Hippocampal formation (tissue), 2 donors: ENCODE measurements around the gene SV2A.
A peak's percentile ranks its signal among the peaks of the same experiment; 100 is the strongest.
"Not testable (repeated sequence)": the region's sequence is repeated elsewhere in the genome, so short reads cannot be mapped to it uniquely, and the experiment has no call there.

Experiments
- DNase-seq, 2 donors: peaks; one replicate each; lab custom pipeline; 2025; lab: John Stamatoyannopoulos, UW

SV2A gene

DNA sequence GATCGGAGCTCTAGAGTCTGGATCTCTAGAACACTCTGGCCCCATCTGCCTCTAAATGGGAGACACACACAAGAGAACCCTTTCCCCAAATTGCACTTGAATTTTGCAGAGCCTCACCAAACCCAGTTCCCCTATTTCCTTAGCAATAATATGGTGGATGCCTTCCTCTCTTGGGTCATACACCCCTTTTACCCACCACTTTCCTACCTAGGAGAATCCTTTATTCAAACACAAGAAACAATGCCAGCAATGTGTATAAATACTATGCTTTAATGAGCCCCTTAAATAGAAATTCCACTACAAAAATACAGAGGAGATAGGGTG is 10.7 kb upstream of the SV2A start:
- peak in 1 of 2 donors; percentile 27 for DNase-seq

DNA sequence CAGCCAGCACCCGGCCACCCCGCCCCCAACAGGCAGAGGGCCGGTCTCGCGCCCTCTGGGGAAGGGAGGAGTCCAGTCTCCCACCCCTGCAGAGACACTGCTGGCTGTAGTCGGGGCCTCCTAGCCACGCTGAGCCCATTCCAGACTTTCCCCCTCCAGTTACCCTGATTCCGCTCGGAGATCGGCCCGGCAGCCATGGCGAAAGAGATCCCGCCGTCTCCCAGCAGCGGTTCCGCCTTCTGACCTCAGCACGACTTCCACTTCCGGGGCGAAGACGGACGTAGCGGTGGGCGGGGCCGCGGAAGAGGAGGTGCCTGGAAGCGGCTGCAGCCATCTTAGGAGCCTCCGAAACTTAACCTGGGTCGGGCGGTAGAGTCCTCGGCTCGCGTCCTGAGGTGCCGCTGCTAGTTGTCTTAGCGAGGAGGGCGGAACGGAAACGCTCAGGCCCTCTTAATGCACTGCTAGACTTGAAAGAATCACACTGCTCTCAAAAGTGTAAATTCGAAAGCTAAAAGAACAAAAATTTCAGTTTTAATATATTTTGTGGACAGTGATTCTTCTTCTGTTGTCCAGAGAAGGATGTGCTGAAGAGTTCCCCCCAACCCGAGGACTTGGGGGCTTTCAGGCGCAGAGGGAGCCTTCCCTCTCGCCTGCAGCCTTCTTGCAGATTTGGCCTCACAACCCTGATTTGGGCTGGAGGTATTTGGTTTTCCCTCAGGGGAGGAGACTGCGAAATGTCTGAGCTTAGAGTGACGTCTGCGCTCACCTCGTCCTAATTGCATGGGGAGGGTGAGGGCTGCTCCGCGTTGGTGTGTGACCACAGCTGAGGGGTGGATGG is 10.1 kb upstream of the SV2A start, which contains the start of gene SF3B4:
Gene SF3B4, minus strand, starts transcription at position 241 of the 838 bp plus-strand sequence. Its CDS starts 44 bp downstream, at position 197.
- DNase-seq = peak; percentile 94

DNA sequence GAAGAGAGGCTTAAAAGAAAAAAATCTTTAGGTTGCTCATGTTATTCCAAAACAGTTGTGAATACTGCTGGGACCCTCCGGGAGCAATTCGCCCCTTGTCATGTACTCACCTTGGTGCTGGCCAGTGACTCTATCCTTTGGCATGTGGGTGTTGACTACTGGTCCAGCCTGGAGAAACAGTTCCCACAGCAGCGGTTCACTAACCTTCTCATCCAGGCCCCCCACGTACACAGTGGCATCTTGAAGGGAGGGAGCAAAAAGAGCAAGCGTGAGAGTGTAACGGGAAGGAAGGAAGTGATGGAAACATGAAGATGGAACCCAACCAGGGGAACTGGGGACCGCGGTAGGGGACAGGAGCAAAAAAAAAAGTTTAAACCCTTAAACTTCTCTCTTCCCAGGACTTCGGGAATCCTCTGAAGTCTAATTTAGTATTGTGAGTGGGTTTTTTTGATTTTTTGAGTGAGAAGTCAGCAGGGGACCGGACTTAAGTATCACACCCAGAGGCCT is 9.5 kb upstream of the SV2A start:
- no peak for DNase-seq

DNA sequence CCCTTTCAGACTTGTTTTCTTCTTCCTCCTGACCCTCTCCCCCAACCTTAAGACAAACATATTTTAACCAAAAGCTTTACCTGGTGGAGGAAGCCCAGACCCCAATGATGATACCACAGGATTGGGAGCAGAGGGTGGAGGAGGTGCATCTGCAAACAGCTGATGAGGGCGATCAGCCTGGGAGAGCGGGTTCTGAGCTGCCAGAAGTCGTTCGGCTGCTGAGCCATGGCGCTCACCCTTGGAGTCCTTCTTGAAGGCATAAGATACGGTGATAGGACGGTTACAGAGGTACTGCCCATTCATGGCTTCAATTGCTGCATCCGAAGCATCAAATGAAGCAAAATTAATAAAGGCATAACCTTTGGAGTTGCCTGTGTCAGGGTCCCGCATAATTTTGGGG is 8.7 kb upstream of the SV2A start:
- no peak for DNase-seq

DNA sequence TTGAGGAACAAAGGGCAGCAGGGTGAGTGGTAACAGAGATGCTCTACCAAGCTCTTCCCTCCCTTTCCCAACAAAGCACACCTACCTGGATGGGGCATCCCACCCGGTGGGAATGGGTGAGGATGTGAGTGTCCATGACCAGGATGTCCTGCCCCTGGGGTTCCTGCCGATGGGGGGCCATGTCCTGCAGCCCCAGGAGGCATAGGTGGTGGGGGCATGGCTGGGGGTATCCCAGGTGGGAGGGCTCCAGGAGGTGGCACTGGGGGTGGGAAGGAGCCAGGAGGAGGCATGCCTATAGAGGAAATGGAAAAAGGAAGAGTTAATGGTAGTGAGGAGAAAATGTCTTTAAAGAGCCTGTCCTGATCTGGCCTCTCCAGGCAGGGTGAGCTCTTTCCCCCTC is 8.1 kb upstream of the SV2A start:
- no peak for DNase-seq

DNA sequence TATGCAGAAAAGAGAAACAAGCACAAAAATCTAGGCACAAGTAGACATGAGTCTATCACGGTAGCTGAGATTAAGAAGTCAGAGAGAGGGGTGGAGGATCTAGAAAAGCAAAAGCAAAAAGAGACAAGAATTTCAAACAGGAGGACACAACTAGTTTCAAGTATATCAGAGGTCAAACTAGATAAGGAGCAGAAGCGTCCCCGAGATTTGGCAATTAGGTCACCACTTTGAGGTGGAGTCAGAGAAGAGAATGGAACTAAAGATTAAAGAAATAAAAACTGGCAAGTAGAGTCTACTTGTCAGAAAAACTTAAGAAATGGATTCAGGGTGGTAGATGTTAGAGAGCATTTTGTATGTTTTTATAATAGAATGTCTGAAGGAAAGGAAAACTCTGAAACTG is 7.7 kb upstream of the SV2A start:
- no peak for DNase-seq

DNA sequence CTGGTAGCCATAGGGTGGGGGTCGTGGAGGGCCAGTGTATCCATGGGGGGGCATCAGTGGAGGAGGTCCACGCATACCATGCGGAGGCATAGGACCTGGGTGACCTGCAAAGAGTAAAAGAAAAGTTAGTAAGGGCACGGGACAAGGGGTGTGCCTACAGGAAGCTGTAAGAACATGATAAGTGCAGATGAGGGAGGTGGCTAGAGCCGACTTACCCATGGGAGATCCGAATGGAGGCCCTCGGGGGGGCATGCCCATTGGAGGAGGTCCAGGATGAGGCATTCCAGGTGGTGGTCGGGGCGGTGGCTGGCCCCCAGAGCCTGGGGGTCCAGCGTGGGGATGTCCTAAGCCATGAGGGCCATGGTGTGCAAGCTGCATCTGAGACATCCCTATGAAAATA is 6.0 kb upstream of the SV2A start:
- no peak for DNase-seq

DNA sequence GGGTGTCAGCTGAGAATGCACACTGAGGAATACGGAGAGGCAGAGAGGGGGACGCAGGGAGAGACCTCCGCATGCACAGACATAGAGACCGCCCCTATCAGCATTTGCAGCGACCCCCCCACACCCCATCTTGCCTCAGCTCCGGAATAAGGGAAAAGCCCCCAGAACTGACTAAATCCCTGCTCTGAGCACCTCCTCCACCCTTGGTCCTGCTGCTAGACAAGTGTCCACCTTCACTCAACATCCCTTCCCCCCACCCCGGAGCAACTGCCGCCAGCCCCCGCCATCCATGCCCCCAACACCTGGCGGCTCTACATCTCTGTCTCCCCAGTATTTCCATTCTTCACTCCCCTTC is 769 bp downstream of the SV2A start:
- DNase-seq = no peak

DNA sequence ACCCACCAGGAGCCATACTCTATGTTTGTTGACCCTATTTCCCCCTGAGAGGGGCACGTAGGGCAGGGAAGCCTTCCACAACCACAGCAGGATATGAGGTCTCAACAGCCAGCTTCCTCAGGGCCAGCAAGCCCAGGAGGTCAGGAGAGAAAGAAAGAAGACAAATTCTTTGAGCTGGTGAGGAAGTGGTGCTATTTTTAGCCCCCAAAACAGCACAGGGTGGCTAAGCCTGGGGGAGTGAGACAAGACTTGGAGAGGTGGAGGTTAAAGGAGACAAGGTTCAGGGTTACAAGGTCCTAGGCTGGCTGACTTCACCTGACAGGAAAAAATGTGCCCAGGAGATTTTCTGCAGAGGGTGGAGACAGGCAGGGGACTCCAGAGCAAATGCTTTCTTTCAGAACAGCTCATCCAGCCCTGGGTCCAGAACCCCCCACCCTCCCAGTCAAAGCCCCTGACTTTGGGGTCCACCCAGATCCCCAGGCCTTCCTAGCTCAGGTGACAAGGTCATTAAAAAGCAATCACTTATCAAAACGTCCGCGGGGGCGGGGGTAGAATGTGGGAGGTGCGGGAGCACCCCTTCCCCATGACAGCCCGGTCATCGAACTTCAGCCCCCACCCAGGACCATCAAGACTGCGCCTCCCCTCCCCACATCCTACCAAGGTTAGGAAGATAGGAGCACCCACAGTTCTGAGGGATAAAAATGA is 1.3 kb downstream of the SV2A start:
- DNase-seq = no peak

DNA sequence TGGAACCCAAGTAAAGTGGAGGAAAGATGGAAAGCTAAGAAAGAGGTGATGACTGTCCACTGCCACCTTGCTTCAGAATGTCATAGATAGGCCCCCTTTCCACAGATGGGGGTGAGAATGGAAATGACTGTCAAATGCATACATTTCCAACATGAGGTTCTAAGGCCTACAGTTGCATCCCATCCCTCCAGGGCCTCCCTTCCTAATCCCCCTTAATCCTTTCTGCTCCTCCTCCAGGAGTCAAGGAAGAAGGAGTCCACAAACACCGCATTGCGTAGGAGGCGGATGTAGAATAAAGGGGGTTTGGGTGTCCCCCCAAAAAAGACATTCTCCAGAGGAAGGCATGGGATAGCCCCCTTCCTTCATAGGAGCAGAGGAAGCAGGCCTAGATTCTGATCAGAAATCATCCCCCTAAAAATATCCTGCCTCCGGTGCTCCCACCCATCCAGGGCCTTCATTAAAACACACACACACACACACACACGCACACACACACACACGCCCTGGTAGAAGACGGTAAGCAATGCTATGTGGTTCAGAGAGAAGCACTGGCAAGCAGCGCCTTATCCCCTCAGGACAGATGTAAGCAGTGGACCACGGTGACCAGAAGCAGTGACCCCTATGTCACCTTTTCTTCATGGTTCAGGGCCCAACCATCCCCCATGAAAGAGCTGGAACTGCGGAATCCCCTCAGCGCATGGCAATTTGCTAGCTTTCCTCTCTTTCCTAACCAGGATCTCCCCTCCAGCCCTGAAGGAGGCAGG is 2.0 kb downstream of the SV2A start:
- DNase-seq = no peak

DNA sequence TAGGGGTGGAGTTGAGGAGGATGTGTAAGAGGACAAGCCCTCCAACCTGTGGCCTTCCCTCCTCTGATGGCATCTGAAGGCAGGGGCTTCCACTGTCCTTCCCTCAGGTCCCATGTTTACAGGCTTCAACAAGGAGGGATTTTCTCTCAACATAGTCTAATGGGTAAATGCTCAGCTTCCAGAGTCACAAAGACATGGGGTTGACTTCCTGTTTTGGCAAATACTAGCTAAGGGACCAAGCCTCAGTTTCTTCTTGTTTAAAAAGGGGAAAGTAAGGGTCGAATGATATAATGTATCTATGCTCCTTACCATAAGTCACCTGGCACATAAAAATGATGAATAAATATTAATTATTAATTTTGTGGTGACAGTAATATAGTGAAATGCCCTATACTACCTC is 3.1 kb downstream of the SV2A start:
- no peak for DNase-seq

DNA sequence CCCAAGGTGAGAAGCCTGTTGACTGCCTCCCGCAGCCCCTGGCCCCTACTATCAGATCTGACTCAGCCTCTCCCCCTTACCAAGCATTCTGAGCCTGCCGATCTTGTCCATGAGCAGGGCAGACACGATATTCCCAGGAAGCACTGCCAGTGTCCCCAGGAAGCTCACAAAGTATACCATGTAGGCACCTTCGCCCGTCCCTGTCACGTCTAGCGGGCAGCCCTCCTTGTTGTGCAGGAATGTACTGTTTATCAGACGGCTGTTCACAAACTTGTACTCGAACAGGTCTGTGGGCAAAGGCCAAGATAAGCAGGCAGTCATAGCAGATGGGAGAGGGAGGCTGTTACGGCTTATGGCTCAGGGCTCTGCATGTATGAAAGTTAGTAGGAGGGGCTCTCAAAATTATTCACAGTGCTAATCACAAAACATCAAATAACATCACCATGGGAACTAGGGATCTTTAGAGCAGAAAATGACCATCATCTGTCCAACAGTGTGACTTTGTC is 11.0 kb downstream of the SV2A start:
- no peak for DNase-seq

DNA sequence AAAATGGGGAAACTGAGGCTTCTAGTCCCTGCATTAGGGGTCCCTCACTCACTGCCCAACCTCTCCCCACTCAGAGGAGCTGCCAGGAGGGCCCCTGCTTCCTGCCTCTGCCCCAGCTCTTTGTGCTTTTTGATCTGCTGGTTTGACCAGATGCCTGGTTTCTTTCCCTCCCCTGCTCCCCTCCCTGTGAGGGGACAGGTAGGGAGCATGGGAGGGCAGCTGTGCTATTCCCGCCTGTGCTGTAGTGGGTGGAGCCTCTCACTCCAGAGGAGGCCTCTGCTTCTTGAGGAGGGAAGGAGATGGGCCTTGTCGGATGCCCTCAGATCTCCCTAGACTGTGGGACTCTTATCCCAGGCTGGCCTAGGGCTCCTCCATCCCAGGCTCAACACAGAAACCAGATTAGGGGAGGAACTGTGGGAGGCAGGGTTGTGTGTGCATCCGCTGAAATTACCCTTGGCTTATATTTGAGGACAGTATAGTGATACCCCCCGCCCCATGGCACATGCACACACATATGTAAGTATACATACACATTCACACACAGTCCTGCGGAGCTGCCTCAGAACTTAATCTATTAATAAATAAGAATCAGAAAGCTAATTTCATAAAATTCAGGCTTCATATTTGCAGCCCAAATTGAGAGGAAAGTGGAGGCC is 13.7 kb downstream of the SV2A start:
- DNase-seq = no peak

DNA sequence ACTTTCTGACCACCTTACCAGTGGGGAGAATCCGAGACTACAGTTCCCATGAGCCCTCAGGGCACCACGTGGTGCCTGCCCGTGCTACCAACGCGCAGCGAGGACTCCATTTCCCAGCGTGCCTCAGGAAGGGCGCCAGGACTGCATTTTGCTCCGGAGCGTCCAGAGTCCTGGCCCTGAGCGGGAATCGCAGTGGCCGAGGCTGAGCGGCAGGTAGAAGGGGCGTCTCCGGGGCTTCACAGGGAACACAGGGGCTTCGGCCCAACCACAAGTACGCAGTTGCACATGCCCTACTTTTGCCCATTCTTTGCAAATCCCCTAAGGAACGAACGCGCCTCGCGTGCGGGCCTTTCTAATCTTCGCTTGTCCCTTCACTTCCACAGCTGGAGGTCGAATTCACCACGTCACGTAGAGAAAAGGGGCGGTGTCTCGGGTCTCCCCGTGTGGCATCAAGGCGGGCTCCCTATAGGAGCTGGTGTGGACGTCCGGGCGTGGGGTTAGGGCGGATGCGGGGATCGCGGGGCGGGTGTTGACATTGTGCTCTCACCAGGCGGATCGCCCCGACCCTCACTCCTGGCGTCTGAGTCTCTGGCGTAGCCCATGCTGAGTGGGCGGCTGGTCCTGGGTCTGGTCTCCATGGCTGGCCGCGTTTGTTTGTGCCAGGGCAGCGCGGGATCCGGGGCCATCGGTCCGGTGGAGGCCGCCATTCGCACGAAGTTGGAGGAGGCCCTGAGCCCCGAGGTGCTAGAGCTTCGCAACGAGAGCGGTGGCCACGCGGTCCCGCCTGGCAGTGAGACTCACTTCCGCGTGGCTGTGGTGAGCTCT is 18.0 kb downstream of the SV2A start, which contains the start of gene BOLA1:
Gene BOLA1, plus strand, starts transcription at position 109 of the 825 bp plus-strand sequence. Its CDS starts 492 bp downstream, at position 601.
- peak; percentile 90 for DNase-seq

DNA sequence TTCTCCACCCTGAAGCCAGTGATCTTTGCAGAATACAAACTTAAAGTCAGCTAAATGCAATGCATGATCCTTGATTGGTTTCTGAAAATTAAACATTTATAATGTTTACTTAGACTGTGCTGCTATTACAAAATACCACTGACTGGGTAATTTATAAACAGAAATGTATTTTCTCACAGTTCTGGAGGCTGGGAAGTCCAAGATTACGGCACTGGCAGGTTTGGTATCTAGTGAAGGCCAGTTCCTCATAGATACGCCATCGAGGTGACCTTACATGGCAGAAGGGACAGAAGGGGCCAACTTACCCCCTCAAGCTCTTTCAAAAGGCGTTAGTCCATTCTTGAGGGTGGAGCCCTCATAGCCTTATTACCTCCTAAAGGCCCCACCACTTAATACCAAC is 21.1 kb downstream of the SV2A start:
- no peak for DNase-seq

DNA sequence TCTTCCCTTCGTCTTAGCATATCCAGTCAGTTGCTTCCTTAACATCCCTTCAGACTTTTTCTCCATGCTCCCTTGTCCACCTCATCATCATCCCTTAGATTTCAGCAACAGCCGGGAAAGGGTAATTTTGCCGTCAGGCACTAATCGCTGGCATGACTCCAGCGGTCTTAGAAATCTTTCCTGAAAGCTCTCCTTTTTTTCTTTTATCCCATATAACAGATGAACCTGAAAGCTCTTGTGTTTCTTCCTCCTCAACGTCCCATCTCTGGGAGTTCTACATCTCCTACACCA is 28.7 kb downstream of the SV2A start:
- no peak for DNase-seq

DNA sequence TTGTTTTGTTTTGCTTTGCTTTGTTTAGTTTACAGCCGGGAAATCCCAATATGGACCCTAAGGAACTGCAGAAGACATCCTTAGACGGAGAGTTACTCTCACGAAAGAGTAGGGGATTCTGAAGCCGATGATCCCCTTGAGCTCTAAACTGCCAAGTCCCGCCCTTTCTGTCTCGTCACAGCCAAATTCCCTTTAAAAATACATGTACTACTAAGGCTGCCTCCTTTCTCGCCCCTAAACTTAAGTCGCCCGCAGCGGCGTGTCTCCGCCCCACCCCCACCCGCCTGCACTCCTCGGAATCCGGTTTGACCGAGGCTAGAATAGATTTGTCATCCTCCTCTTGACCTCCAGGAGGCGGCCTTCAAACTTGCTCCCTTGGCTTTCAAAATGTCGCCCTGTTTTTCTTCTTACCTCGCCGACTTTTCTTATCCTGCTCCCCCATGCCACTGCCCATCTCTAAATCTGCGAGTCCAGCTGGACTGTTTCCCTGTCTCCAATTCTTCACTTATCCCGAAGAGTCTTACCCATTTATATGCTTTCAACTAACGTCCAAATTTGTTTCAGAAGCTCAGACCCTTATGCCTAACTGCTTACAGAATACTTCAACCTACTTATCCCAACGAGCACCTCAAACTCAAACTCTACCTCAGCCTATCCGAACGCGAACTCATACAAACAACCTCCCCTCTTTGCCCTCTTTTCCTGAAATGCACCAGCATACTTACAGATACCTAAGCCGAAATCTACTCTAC is 29.2 kb downstream of the SV2A start:
- DNase-seq = peak; percentile 73 to 88

DNA sequence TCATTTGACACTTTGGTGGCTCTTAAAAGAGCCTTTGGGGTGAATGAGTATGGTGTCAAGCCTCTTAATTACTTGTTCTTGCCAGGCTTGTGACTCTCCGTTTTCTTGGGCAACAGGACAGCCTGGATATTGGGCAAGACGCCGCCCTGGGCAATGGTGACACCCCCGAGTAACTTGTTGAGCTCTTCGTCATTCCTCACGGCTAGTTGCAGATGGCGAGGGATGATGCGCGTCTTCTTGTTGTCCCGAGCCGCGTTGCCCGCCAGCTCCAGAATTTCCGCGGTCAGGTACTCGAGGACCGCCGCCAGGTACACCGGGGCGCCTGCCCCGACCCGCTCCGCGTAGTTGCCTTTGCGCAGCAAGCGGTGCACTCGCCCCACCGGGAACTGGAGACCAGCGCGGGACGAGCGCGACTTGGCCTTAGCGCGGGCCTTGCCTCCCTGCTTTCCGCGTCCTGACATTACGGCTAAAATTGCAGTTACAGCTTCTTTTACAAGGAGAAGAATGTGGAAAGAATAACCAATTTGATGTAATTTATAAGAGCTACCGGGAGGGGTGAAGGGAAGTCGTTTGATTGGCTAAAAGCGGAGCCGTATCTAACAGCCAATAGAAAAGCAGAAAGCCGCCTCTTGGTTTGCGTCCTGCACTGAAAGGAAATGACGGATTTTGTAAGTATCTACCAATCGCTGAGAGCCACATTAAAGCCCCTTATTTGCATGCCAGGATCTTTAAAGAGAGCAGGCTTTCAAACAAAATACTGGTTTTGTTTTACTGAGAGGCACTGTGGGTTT is 30.0 kb downstream of the SV2A start:
- DNase-seq = peak; percentile 80 to 100

DNA sequence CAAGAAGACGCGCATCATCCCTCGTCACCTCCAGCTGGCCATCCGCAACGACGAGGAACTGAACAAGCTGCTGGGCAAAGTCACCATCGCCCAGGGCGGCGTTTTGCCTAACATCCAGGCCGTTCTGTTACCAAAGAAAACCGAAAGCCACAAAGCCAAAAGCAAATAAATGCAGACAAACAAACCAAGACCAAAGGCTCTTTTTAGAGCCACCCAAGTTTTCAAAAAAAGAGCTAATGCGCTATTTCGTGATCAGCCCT is 30.5 kb downstream of the SV2A start:
- not testable (repeated sequence) for DNase-seq
